SIG-M5 treated with dmso at 0.1 percent for 504 hours (cell line): ENCODE measurements around the gene AP3M1.
A peak's percentile ranks its signal among the peaks of the same experiment; 100 is the strongest.

Experiments used
- DNase-seq: peaks from one replicate; lab custom pipeline; 2025; ENCODE audit not compliant: unreplicated experiment; lab: John Stamatoyannopoulos, UW

AP3M1 gene

DNA sequence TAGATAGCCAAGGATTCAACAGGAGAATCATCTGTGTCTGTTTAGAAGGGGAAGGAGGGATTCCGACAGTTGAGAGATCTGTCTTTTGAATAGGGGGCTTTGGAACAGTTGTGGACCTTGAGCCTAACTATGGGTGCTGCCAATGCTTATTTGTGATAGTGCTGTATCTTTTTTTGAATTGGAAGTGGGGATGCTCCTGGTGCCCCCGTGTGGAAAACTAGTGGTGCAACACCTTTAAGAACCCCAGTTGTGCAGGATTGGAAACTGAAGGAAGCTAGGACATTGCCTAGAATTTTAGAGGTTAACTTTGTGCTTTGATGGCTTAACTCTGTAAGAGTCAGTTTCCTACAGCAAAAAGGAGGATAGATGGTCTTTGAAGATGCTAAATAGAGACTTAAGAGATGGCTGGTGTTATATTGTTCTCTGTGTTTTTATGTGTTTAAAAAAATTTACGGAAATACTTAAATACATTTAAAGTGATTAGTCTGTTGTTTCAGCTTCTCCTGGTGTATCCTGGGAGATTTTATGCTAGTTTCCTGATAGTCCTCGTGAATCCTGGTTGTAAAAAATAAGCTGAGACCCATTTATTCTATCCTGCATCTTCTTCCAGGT is 69.3 kb downstream of the AP3M1 start:
- DNase-seq: peak; percentile 48

DNA sequence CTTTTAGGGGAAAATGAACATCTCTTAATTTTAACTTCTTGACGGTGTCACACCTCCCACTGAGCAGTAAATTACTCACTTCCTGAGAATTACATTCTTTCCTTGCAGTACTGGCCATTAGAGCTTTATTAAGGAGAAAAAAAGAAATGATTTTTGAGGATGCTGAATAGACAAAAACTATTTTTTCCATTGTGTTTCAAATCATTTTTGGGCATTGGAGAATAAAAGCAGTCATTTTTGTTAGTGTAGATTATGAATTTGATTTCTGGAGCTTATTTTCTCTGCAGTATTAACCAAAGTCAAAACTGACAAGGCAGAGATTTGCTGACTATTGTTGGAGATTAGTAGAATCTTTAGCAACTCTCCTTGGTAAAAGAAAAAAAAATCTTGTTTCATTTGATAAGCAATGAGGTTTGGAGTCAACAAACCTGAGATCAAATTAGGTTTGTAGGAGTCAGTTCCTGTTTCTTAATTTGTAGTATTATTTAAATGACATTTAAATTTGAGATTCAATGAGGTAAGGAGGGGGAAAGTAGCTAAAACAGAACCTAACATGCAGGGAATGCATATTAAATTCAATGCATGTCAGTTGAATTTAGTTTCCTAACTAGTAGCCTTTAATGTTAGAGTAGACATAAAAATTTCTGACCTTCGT is 70.6 kb downstream of the AP3M1 start:
- DNase-seq: no peak

DNA sequence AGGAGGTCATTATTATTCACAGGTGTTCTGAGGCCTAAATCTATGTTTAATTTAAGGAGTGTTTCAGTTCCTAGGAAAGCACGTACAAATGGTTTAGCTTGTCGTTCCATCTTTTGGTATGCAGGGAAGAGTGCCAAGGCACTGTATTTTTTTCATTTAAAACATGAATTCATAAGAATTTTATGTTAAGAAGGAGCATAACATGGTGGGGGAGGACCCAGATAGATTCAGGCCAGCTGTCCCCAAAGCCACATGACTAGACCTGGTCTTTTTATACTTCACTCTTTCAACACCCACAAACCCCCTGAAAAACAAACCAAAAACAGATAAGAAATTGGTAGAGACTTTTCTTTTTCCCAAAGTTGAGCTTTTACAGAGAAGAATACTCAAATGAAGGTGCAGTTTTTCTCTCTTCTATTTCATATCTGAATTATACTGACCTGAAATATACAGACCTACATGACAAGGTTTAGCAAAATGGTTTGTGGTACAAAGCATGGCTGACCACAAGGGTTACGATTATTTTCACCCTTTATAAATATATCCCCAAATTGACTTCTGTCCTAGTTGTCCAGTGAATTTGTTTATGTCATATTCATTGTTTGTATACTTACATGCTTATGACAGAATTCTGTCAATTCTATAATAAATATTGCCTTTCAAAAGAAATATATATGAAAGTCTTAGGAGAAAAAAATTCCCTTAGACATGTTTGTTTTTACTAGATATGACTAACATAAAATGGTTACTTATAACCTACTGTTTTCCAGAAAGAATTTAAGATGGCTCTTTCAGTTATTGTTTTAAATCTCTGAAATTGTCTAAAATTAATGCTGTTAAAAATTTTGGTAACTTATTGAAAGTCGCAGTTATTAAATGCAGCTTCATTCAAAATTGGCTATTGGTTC is 71.3 kb downstream of the AP3M1 start:
- no peak for DNase-seq

DNA sequence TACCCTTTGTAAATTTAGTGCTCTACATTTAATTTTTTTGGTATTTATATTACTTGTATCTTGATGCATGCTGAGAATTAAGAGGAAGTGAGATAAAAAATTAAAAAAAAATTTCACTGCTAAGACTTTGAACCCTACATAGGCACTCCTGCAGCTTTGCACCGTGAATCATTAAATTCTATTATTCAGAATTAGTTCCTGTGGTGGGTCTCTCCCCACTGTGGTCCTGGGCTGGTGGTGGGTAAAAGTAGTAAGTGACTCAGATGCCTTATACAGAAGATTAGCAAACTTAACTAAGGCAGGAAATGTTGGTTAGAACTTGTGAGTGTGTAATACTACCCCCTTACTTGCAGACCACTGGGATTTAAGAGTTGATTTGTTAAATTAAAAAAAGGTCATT is 72.6 kb downstream of the AP3M1 start:
- DNase-seq: no peak

DNA sequence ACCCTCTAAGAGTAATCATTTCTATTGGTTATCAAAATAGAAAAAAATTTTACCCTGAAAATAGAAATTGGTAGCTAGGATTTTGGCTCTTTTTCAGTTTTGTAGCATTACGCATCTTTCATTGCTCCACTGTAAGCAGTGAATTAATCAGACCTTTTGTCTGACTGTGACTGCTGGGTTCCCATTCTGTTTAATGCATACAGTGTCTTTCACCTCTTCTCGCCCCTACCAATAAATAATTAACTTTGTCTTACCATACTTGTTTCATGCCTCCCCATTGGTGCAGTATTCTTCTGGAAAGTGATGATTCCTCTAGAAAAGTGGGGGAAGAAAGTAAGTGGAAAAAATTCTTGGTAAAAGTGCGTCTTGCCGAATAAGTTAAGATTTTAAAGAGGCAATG is 73.2 kb downstream of the AP3M1 start:
- no peak for DNase-seq

DNA sequence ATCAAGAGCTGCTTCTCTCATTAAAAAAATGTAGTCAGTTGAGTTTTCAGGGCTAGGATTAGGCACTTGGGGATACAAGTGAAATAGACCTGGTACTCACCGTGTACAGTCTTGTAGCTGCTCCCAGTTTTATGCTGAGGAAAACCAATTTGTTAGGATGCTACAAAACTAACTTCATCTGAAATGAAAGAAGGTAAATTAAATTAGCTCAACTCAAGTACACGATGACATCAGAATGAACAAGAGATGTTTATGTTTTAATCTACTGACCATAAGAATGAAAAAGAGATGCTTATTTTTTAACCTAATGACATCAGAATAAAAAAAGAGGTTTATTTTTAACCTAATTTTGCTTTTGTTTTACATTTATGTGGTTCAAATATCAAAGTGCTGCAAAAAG is 73.7 kb downstream of the AP3M1 start:
- no peak for DNase-seq

DNA sequence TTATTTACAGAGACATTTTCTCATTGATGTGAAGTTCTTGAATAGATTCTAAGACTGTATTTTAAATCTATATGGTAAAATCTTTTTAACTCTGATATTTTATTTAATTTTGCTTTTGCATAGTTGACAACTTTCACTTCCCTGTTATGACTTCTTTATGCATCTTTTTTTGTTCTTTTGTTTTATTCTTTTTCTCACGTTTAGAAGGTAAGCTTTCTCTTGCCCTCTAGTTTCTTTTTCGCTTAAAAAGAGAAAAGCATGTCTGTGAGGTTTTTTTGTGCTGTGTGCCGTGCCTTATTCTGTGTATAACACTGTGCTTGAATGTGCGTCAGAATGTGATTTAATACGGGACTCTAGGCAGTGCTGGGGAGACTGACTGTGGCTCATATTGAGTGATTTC is 74.7 kb downstream of the AP3M1 start:
- DNase-seq: no peak

DNA sequence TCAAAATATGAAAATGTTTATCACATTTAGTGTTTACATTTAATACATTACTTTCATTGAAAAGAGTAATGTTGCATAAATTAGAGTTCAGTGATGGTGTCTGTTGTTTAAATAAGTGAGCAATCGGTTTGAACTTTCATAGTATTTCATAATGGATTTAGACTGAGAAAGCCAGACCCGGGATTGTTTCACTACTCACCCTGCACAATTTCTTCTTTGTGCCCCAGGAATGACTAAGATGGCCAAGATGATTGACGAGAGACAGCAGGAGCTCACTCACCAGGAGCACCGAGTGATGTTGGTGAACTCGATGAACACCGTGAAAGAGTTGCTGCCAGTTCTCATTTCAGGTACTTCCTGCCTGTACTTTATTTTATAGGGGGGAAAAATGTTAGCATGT is 78.1 kb downstream of the AP3M1 start:
- no peak for DNase-seq

DNA sequence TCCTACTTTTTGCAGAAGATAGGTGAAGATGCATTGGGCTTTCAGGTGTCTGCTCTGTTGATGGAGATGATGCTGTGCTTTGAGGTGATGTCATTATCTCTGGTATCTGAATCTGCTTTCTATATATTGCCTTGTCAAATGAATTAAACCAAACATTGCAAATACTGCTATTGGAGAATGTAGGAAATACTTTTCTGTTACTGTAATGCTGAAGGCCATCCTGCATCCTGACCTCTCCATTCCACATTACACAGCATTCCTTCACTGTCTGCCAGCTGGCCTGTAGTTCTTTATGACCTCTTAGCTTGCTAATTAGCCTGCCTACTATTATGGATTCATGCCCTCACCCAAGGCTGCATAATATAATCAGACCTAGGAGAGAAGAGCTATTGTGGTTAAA is 79.5 kb downstream of the AP3M1 start:
- DNase-seq: no peak
